ENCODE data around the gene SPRN.

The SPRN gene

GRCh38 chr10:133465950-133466474, 41.6 kb upstream of the SPRN start:
- H3K4me3 ChIP-seq (ENCODE audit: low read depth, low read length), result no peak overlapping the region

GRCh38 chr10:133465191-133465949, 40.9 kb upstream of the SPRN start:
- H3K4me3 ChIP-seq (ENCODE audit: low read depth, low read length), result no peak overlapping the region
- TF ChIP-seq CTCF (IDR thresholded peaks at IDR 0.05; ENCODE audit: borderline replicate concordance, insufficient read depth, low read depth, low read length), result no peak

More at GRCh38 chr10:133465950-133466474, 41.6 kb upstream of the SPRN start:
- TF ChIP-seq CTCF (IDR thresholded peaks at IDR 0.05; ENCODE audit: borderline replicate concordance, insufficient read depth, low read depth, low read length), result no peak

GRCh38 chr10:133464582-133465031, 40.2 kb upstream of the SPRN start:
- TF ChIP-seq CTCF (IDR thresholded peaks at IDR 0.05; ENCODE audit: borderline replicate concordance, insufficient read depth, low read depth, low read length), result no peak
- no peak overlapping the region for H3K4me3 ChIP-seq (ENCODE audit: low read depth, low read length)

- TF ChIP-seq CTCF (IDR thresholded peaks at IDR 0.05; ENCODE audit: borderline replicate concordance, insufficient read depth, low read depth, low read length), result no peak
Measured at GRCh38 chr10:133462512-133463305, 38.3 kb upstream of the SPRN start.

GRCh38 chr10:133461841-133462240, 37.4 kb upstream of the SPRN start:
- no peak for TF ChIP-seq CTCF (IDR thresholded peaks at IDR 0.05; ENCODE audit: borderline replicate concordance, insufficient read depth, low read depth, low read length)
- no peak overlapping the region for H3K4me3 ChIP-seq (ENCODE audit: low read depth, low read length)

More at GRCh38 chr10:133462512-133463305, 38.3 kb upstream of the SPRN start:
- no peak overlapping the region for H3K4me3 ChIP-seq (ENCODE audit: low read depth, low read length)

GRCh38 chr10:133461027-133461426, 36.6 kb upstream of the SPRN start:
- H3K4me3 ChIP-seq (ENCODE audit: low read depth, low read length), result no peak overlapping the region
- no peak for TF ChIP-seq CTCF (IDR thresholded peaks at IDR 0.05; ENCODE audit: borderline replicate concordance, insufficient read depth, low read depth, low read length)
